HEK293T (cell line): Measurements from ENCODE around the gene TMPRSS9.
"Not testable (repeated sequence)": the region's sequence is repeated elsewhere in the genome, so short reads cannot be mapped to it uniquely, and the experiment has no call there.

Experiments used
- ARNT ChIP-seq: fragments of 450-650 bp; IDR thresholded peaks from 2 replicates; pipeline ENCODE4 v1.6.1; 2017; ENCODE audit warnings: mild to moderate bottlenecking
- L3MBTL2 ChIP-seq: fragments of 450-650 bp; conservative IDR thresholded peaks from 2 replicates; pipeline ENCODE4 v1.6.1; 2016; ENCODE audit warnings: mild to moderate bottlenecking

DNA sequence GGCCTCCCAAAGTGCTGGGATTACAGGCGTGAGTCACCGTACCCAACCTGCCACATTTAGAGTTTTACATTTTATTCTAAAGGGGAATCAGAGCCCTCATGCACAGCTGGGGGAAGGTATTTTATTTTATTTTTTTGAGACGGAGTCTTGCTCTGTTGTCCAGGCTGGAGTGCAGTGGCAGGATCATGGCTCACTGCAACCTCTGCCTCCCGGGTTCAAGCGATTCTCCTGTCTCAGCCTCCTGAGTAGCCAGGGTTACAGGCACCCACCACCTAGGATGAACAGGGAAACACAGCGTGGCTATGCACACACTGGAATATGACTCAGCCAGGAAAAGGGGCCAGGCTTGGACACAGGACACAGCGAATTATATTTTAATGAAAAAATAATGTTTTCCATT, 37.1 kb downstream of the TMPRSS9 start:
- not testable (repeated sequence) for TF ChIP-seq L3MBTL2, ARNT
